IMR-90 (cell line): ENCODE data around the gene KRTAP4-2. TPM values are rescaled to one million over a fixed set of nuclear protein-coding genes. Genes with fewer than 3 reads are reported as not detected.
"Not testable (repeated sequence)": the region's sequence is repeated elsewhere in the genome, so short reads cannot be mapped to it uniquely, and the experiment has no call there.

Experiments
- ATAC-seq: fragments of 200-7000 bp; cut with Tn5 transposase; 2 replicates; pipeline ENCODE4 v1.9.1; 2020; ENCODE audit warnings: low read depth, mild to moderate bottlenecking, moderate library complexity
- BruUV-seq: library from RNA; stranded (reverse); fragments of 400-500 nt; replicated peaks from 2 replicates; lab custom pipeline; 2021; lab: Mats Ljungman, UMichigan
- CTCF ChIA-PET: fragments of 300-600 bp; formaldehyde crosslinking; extraction: SDS; loops from one replicate; lab custom pipeline; 2021; ENCODE audit warnings: antibody characterized with exemption; lab: Yijun Ruan, JAX
- POLR2A ChIA-PET: fragments of 300-600 bp; sonication (Branson Sonifier 250); formaldehyde crosslinking; loops from one replicate; lab custom pipeline; 2022; ENCODE audit warnings: antibody characterized with exemption; ENCODE audit not compliant: unreplicated experiment; lab: Charles Lee
- DNase-seq: peaks from one replicate; pipeline ENCODE4 v3.0.0; 2013
- H2AFZ ChIP-seq: replicated peaks from 2 replicates; pipeline ENCODE3; 2013; ENCODE audit warnings: low read length, mild to moderate bottlenecking; ENCODE audit not compliant: poor library complexity
- H2AK5ac ChIP-seq: 2 replicates; pipeline ENCODE4 v1.6.1; 2013; ENCODE audit warnings: low read depth, low read length, inconsistent platforms
- H2AK9ac ChIP-seq: replicated peaks from 2 replicates; pipeline ENCODE3; 2013; ENCODE audit warnings: mild to moderate bottlenecking, low read depth, low read length, moderate library complexity; ENCODE audit not compliant: poor library complexity
- H2BK120ac ChIP-seq: 2 replicates; pipeline ENCODE4 v1.6.1; 2013; ENCODE audit warnings: low read depth, low read length, inconsistent platforms
- H2BK15ac ChIP-seq: 3 replicates; pipeline ENCODE4 v1.6.1; 2013; ENCODE audit warnings: low read depth, low read length, inconsistent platforms
- H2BK20ac ChIP-seq: 2 replicates; pipeline ENCODE4 v1.6.1; 2013; ENCODE audit warnings: low read depth, mild to moderate bottlenecking, inconsistent platforms, low read length, moderate library complexity
- H2BK5ac ChIP-seq: 2 replicates; pipeline ENCODE4 v1.6.1; 2013; ENCODE audit warnings: mild to moderate bottlenecking, low read depth, low read length, inconsistent platforms; ENCODE audit not compliant: poor library complexity, severe bottlenecking
- H3K14ac ChIP-seq: replicated peaks from 2 replicates; pipeline ENCODE4 v1.6.1; 2013; ENCODE audit warnings: low read depth, low read length, inconsistent platforms
- H3K18ac ChIP-seq: 2 replicates; pipeline ENCODE4 v1.6.1; 2013; ENCODE audit warnings: low read depth, low read length, control low read depth
- H3K23ac ChIP-seq: 2 replicates; pipeline ENCODE4 v1.6.1; 2013; ENCODE audit warnings: low read depth, low read length, inconsistent platforms
- H3K27ac ChIP-seq: 2 replicates; pipeline ENCODE4 v1.5.1; 2013; ENCODE audit warnings: mild to moderate bottlenecking, control low read depth, low read length; ENCODE audit not compliant: insufficient read depth
- H3K27me3 ChIP-seq: 2 replicates; pipeline ENCODE4 v1.6.1; 2013; ENCODE audit warnings: low read length; ENCODE audit not compliant: control insufficient read depth, insufficient read depth
- H3K36me3 ChIP-seq: 2 replicates; pipeline ENCODE4 v1.6.1; 2013; ENCODE audit warnings: low read length, mixed read lengths; ENCODE audit not compliant: control insufficient read depth, insufficient read depth
- H3K4ac ChIP-seq: 2 replicates; pipeline ENCODE4 v1.6.1; 2013; ENCODE audit warnings: low read depth, low read length, inconsistent platforms
- H3K4me1 ChIP-seq: 2 replicates; pipeline ENCODE4 v1.6.1; 2013; ENCODE audit warnings: low read length, mixed read lengths; ENCODE audit not compliant: control insufficient read depth, insufficient read depth
- H3K4me2 ChIP-seq: 2 replicates; pipeline ENCODE4 v1.6.1; 2013; ENCODE audit warnings: low read depth, mild to moderate bottlenecking, control low read depth, low read length, moderate library complexity
- H3K4me3 ChIP-seq: 2 replicates; pipeline ENCODE4 v1.5.1; 2013; ENCODE audit warnings: low read depth, mild to moderate bottlenecking, control low read depth, low read length, moderate library complexity; ENCODE audit not compliant: insufficient read depth
- H3K56ac ChIP-seq: 2 replicates; pipeline ENCODE4 v1.6.1; 2013; ENCODE audit warnings: low read length, inconsistent platforms; ENCODE audit not compliant: insufficient read depth; ENCODE audit errors: extremely low read depth
- H3K79me1 ChIP-seq, 2 experiments: 2 replicates each; pipeline ENCODE4 v1.6.1; 2013; ENCODE audit warnings: low read length in 2 of 2, inconsistent platforms in 1 of 2, low read depth in 1 of 2
- H3K9ac ChIP-seq: 2 replicates; pipeline ENCODE4 v1.6.1; 2013; ENCODE audit warnings: low read depth, low read length, control low read depth
- H3K9me1 ChIP-seq: 2 replicates; pipeline ENCODE4 v1.6.1; 2013; ENCODE audit warnings: low read length, inconsistent platforms; ENCODE audit not compliant: insufficient read depth
- H3K9me3 ChIP-seq: 2 replicates; pipeline ENCODE4 v1.6.1; 2013; ENCODE audit warnings: low read length; ENCODE audit not compliant: control insufficient read depth, insufficient read depth
- H4K20me1 ChIP-seq: 2 replicates; pipeline ENCODE4 v1.6.1; 2013; ENCODE audit warnings: low read length, inconsistent platforms; ENCODE audit not compliant: insufficient read depth
- H4K5ac ChIP-seq: 2 replicates; pipeline ENCODE4 v1.6.1; 2013; ENCODE audit warnings: mild to moderate bottlenecking, low read depth, low read length, control low read depth
- H4K8ac ChIP-seq, 2 experiments: 2 replicates each; pipeline ENCODE4 v1.6.1; 2013; ENCODE audit warnings: low read depth in 2 of 2, low read length in 2 of 2, control low read depth in 1 of 2, inconsistent platforms in 1 of 2
- H4K91ac ChIP-seq: 2 replicates; pipeline ENCODE4 v1.6.1; 2013; ENCODE audit warnings: low read depth, low read length, inconsistent platforms; ENCODE audit not compliant: insufficient read depth
- WGBS, 2 experiments: methylation state at CpG; one replicate each; pipeline versions ENCODE4 v1.1.5 to v1.1.7; 2013; ENCODE audit warnings: missing lambda C conversion rate in 2 of 2; ENCODE audit not compliant: insufficient read length in 1 of 2; ENCODE audit errors: extremely low coverage in 2 of 2; 5-methylcytosine and 5-hydroxymethylcytosine counted together
- dilution Hi-C: fragments of 300-500 bp; cut with HindIII; formaldehyde crosslinking; loops from one replicate; pipeline ENCODE4 v1.14.3; 2018; ENCODE audit warnings: low sequenced_read_pairs; ENCODE audit not compliant: unreplicated experiment
- in situ Hi-C: fragments of 300-500 bp; cut with MboI; formaldehyde crosslinking; loops from 3 replicates; pipeline ENCODE4 v1.14.3; 2019; ENCODE audit warnings: low sequenced_read_pairs, inconsistent platforms, mixed read lengths
- intact Hi-C: fragments of 100-400 bp; cut with micrococcal nuclease; formaldehyde crosslinking; loops from 2 replicates; pipeline ENCODE4 v1.10.0; 2022
- polyA plus RNA-seq, 3 experiments: library from polyadenylated mRNA; depleted of rRNA; stranded (reverse); fragments of >200 nt; gene quantifications; 2 replicates each; pipeline ENCODE4 v1.2.3, GENCODE V29; 2012; ENCODE audit warnings: low replicate concordance in 1 of 3
- total RNA-seq: library from RNA; depleted of rRNA; stranded (reverse); fragments of >200 nt; gene quantifications from 2 replicates; pipeline ENCODE4 v1.2.3, GENCODE V29; 2012

KRTAP4-2 gene
- total and polyA plus RNA-seq, 2 of the 4 experiments (the other 2 are of a cell fraction), result not detected

DNA sequence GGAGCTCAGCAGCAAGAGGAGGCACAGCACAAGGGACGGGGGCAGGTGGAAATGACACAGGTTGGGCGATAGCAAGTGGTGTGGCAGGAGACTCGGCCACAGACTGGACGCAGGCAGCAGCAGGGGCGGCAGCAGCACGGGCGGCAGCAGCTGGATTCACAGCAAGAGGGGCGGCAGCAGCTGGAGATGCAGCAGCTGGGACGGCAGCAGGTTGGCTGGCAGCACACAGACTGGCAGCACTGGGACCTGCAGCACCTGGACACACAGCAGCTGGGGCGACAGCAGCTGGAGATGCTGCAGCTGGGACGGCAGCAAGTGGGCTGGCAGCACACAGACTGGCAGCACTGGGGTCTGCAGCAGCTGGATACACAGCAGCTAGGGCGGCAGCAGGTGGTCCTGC is 38.2 kb downstream of the KRTAP4-2 start:
- not testable (repeated sequence) for H3K27ac ChIP-seq

More for the DNA sequence above, 38.2 kb downstream of the KRTAP4-2 start:
- H3K4ac ChIP-seq, H2BK120ac ChIP-seq, H3K14ac ChIP-seq, H3K36me3 ChIP-seq, H2AK9ac ChIP-seq, H3K4me3 ChIP-seq, H4K5ac ChIP-seq, POLR2A ChIA-PET, H2AFZ ChIP-seq, H3K4me1 ChIP-seq, dilution Hi-C loops, H3K56ac ChIP-seq, H3K9me3 ChIP-seq, H3K79me1 ChIP-seq, H4K20me1 ChIP-seq, ATAC-seq, intact Hi-C loops, H3K18ac ChIP-seq, in situ Hi-C loops, H2BK15ac ChIP-seq, H3K27me3 ChIP-seq, H2BK20ac ChIP-seq, CTCF ChIA-PET, DNase-seq, H3K23ac ChIP-seq, H4K8ac ChIP-seq, H3K4me2 ChIP-seq, H3K9ac ChIP-seq, H4K91ac ChIP-seq, BruUV-seq, H3K9me1 ChIP-seq: not testable (repeated sequence)
- 90% methylated on average over 10 of the region's 12 CpGs; no CpG with 5 or more reads in 1 of the 2 experiments for WGBS, 2 experiments
- Histone ChIP-seq H2BK5ac (peak overlapping the region; percentile 32), H2AK5ac (peak overlapping the region; percentile 23)
